ENCODE results near the gene LMAN1L. TPM values are rescaled to one million over a fixed set of nuclear protein-coding genes. Genes with fewer than 3 reads are reported as not detected.

LMAN1L gene
- total RNA-seq, 2 experiments from 2014 or later, result 0.15 TPM; not detected in 1

- ChIA-PET CTCF (interaction anchor here (1.0 to 1.4 kb wide), 2 partner anchors 30 to 129 kb away, joined by 3 to 4 read pairs; no protein-coding TSS in a partner anchor), POLR2A (no interaction called here)
Measured at GRCh38 chr15:74821091-74821789, 8.6 kb downstream of the LMAN1L start.

GRCh38 chr15:74821790-74822158, 9.1 kb downstream of the LMAN1L start:
- ChIA-PET POLR2A (no interaction called here), CTCF (no interaction called here)

GRCh38 chr15:74822233-74822632, 9.6 kb downstream of the LMAN1L start:
- CTCF ChIA-PET, result no interaction called here
- POLR2A ChIA-PET, result no interaction called here

- POLR2A ChIA-PET, result no interaction called here
- CTCF ChIA-PET, result interaction anchor here (0.5 to 0.9 kb wide), 3 partner anchors 54 to 327 kb away, joined by 3 read pairs; no protein-coding TSS in a partner anchor
Measured at GRCh38 chr15:74823324-74823723, 10.7 kb downstream of the LMAN1L start.

- CTCF ChIA-PET, result interaction anchor here (0.8 to 2.8 kb wide), 2 partner anchors 37 to 53 kb away, joined by 3 to 10 read pairs; no protein-coding TSS in a partner anchor
Measured at GRCh38 chr15:74824976-74825375, 12.3 kb downstream of the LMAN1L start.

GRCh38 chr15:74825866-74826265, 13.2 kb downstream of the LMAN1L start:
- ChIA-PET CTCF (interaction anchor here (0.8 to 2.8 kb wide), 2 partner anchors 54 to 57 kb away, joined by 3 to 10 read pairs; no protein-coding TSS in a partner anchor), POLR2A (interaction anchor here (0.5 kb wide), 1 partner anchor 131 kb away, joined by 3 read pairs; the partner anchor contains the start of gene RPP25)

More at GRCh38 chr15:74824976-74825375, 12.3 kb downstream of the LMAN1L start:
- POLR2A ChIA-PET, result no interaction called here

- ChIA-PET CTCF (interaction anchor here (0.8 to 2.8 kb wide), 3 partner anchors 17 to 57 kb away, joined by 3 to 10 read pairs (median 4); partner anchors contain the start of gene ULK3), POLR2A (interaction anchor here (0.5 kb wide), 1 partner anchor 130 kb away, joined by 3 read pairs; the partner anchor contains the start of gene RPP25)
Measured at GRCh38 chr15:74826364-74826819, 13.8 kb downstream of the LMAN1L start, which contains the start of gene CPLX3. TSS of gene CPLX3 (plus strand) at chr15:74826627. CDS start at chr15:74826704, 77 bp downstream.

- POLR2A ChIA-PET, result no interaction called here
Measured at GRCh38 chr15:74826921-74827320, 14.3 kb downstream of the LMAN1L start.

GRCh38 chr15:74827614-74828013, 15.0 kb downstream of the LMAN1L start:
- ChIA-PET POLR2A (no interaction called here), CTCF (interaction anchor here (0.6 to 2.8 kb wide), 5 partner anchors 15 to 476 kb away, joined by 3 to 10 read pairs (median 5); partner anchors contain the start of gene ULK3)

More at GRCh38 chr15:74826921-74827320, 14.3 kb downstream of the LMAN1L start:
- CTCF ChIA-PET, result interaction anchor here (1.3 to 2.8 kb wide), 2 partner anchors 16 to 55 kb away, joined by 4 to 10 read pairs; partner anchors contain the start of gene ULK3

- CTCF ChIA-PET, result interaction anchor here (0.8 to 1.1 kb wide), 4 partner anchors 9 to 57 kb away, joined by 3 to 4 read pairs (median 3); no protein-coding TSS in a partner anchor
- POLR2A ChIA-PET, result no interaction called here
Measured at GRCh38 chr15:74828835-74829234, 16.2 kb downstream of the LMAN1L start.

GRCh38 chr15:74829486-74829885, 16.9 kb downstream of the LMAN1L start:
- ChIA-PET CTCF (interaction anchor here (0.7 to 2.4 kb wide), 7 partner anchors 9 to 62 kb away, joined by 3 to 9 read pairs (median 3); no protein-coding TSS in a partner anchor), POLR2A (no interaction called here)

- CTCF ChIA-PET, result interaction anchor here (0.7 to 2.4 kb wide), 3 partner anchors 49 to 62 kb away, joined by 3 to 9 read pairs (median 3); no protein-coding TSS in a partner anchor
- POLR2A ChIA-PET, result no interaction called here
Measured at GRCh38 chr15:74829991-74830390, 17.4 kb downstream of the LMAN1L start.

GRCh38 chr15:74830868-74831267, 18.2 kb downstream of the LMAN1L start:
- ChIA-PET POLR2A (no interaction called here), CTCF (interaction anchor here (0.8 to 2.4 kb wide), 4 partner anchors 12 to 120 kb away, joined by 3 to 9 read pairs (median 4); partner anchors contain the start of gene ULK3)

- POLR2A ChIA-PET, result no interaction called here
Measured at GRCh38 chr15:74831813-74832495, 19.3 kb downstream of the LMAN1L start.

GRCh38 chr15:74832826-74833225, 20.2 kb downstream of the LMAN1L start:
- ChIA-PET CTCF (interaction anchor here (1.1 to 1.7 kb wide), 2 partner anchors 45 to 197 kb away, joined by 3 to 4 read pairs; no protein-coding TSS in a partner anchor), POLR2A (interaction anchor here (0.6 kb wide), 1 partner anchor 153 kb away, joined by 15 read pairs; no protein-coding TSS in a partner anchor)

More at GRCh38 chr15:74831813-74832495, 19.3 kb downstream of the LMAN1L start:
- CTCF ChIA-PET, result interaction anchor here (1.1 to 2.4 kb wide), 4 partner anchors 45 to 119 kb away, joined by 3 to 9 read pairs (median 4); no protein-coding TSS in a partner anchor

GRCh38 chr15:74833376-74834107, 20.9 kb downstream of the LMAN1L start:
- POLR2A ChIA-PET, result interaction anchor here (0.6 kb wide), 1 partner anchor 154 kb away, joined by 15 read pairs; no protein-coding TSS in a partner anchor
- CTCF ChIA-PET, result interaction anchor here (1.0 to 1.7 kb wide), 3 partner anchors 40 to 198 kb away, joined by 3 to 4 read pairs (median 3); no protein-coding TSS in a partner anchor

GRCh38 chr15:74835312-74835823, 22.7 kb downstream of the LMAN1L start:
- ChIA-PET CTCF (interaction anchor here (0.8 to 3.0 kb wide), 8 partner anchors 9 to 214 kb away, joined by 3 to 12 read pairs (median 4); no protein-coding TSS in a partner anchor), POLR2A (no interaction called here)

GRCh38 chr15:74836846-74837245, 24.2 kb downstream of the LMAN1L start:
- ChIA-PET CTCF (interaction anchor here (1.2 to 3.0 kb wide), 4 partner anchors 32 to 68 kb away, joined by 4 to 12 read pairs (median 6); no protein-coding TSS in a partner anchor), POLR2A (no interaction called here)
